PC-9 (cell line): ENCODE measurements around the gene RND3.

Source experiments
- EZH2 ChIP-seq: fragments of 200-600 bp; sonication (generic); IDR thresholded peaks from 2 replicates; pipeline ENCODE4 v1.8.0; 2017; ENCODE audit warnings: antibody characterized with exemption, low read depth
- TF ChIP-seq, protein P1 (sequence below): fragments of 200-600 bp; sonication (generic); conservative IDR thresholded peaks from 2 replicates; pipeline ENCODE4 v1.6.1; 2017; ENCODE audit warnings: mixed run types, antibody characterized with exemption, mild to moderate bottlenecking, moderate library complexity

GRCh38 chr2:150526827-150527226 is 39.4 kb upstream of the RND3 start:
- TF ChIP-seq, protein P1, sequence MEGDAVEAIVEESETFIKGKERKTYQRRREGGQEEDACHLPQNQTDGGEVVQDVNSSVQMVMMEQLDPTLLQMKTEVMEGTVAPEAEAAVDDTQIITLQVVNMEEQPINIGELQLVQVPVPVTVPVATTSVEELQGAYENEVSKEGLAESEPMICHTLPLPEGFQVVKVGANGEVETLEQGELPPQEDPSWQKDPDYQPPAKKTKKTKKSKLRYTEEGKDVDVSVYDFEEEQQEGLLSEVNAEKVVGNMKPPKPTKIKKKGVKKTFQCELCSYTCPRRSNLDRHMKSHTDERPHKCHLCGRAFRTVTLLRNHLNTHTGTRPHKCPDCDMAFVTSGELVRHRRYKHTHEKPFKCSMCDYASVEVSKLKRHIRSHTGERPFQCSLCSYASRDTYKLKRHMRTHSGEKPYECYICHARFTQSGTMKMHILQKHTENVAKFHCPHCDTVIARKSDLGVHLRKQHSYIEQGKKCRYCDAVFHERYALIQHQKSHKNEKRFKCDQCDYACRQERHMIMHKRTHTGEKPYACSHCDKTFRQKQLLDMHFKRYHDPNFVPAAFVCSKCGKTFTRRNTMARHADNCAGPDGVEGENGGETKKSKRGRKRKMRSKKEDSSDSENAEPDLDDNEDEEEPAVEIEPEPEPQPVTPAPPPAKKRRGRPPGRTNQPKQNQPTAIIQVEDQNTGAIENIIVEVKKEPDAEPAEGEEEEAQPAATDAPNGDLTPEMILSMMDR = no peak
- no peak for TF ChIP-seq EZH2
